ENCODE data around the gene RHBDD1.

RHBDD1 gene

DNA sequence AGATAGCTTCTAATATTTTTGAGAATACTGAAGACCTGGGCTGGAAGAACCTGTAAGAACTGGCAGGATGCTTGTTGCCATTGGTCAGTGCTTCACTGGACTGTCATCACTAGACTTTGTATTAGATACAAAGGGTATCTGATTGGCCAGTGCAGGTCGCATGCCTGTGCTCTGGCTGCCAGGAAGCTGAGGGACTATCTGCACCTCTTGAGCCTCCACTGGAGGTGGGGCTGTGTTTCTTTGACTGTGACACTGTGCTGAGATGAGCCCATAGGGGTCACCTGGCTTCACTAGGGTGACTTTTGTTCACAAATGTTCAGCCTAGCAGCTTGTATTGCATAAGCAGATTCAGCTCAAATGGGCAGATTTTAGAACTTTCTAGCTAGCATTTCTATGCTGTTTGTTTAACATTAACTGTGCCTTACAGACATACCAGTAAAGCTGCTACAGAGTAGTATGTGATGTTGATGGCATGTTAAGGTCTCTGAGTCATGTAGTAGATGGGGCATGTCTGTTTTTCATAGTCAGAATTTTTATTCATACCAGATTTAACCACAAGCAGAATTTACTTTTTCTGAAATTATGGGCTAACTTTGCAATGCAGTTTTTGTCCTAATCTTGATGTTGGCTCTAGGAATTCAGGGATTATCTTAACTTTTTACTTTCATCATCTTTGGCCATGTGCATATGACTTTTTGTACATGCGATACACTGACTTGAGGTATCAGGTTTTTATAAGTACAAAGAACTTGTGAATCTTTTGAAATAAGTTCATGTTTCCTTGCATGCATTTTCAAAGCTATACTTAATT is 56.1 kb downstream of the RHBDD1 start:
- TF ChIP-seq, protein P1, sequence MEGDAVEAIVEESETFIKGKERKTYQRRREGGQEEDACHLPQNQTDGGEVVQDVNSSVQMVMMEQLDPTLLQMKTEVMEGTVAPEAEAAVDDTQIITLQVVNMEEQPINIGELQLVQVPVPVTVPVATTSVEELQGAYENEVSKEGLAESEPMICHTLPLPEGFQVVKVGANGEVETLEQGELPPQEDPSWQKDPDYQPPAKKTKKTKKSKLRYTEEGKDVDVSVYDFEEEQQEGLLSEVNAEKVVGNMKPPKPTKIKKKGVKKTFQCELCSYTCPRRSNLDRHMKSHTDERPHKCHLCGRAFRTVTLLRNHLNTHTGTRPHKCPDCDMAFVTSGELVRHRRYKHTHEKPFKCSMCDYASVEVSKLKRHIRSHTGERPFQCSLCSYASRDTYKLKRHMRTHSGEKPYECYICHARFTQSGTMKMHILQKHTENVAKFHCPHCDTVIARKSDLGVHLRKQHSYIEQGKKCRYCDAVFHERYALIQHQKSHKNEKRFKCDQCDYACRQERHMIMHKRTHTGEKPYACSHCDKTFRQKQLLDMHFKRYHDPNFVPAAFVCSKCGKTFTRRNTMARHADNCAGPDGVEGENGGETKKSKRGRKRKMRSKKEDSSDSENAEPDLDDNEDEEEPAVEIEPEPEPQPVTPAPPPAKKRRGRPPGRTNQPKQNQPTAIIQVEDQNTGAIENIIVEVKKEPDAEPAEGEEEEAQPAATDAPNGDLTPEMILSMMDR (IDR thresholded peaks at IDR 0.05; ENCODE audit: unreplicated experiment in 3 of 3), result no peak
- H3K27ac Mint-ChIP-seq, result no peak overlapping the region
- H3K9me3 Mint-ChIP-seq, result no peaks in the 10 kb centered on the region

GRCh38 chr2:226892729-226893128 is 56.9 kb downstream of the RHBDD1 start:
- peaks cover 11% of the 10 kb centered on the region for H3K36me3 Mint-ChIP-seq (ENCODE audit: low read depth)
- no peaks in the 10 kb centered on the region for H3K9me3 Mint-ChIP-seq
- H3K27me3 Mint-ChIP-seq (ENCODE audit: low read depth), result no peaks in the 10 kb centered on the region
- no peak overlapping the region for H3K4me3 Mint-ChIP-seq
- H3K27ac Mint-ChIP-seq, result no peak overlapping the region
- TF ChIP-seq, protein P1 (IDR thresholded peaks at IDR 0.05; ENCODE audit: unreplicated experiment in 3 of 3), result no peak
- H3K4me1 Mint-ChIP-seq, result no peaks in the 10 kb centered on the region

More for the DNA sequence above, 56.1 kb downstream of the RHBDD1 start:
- Mint-ChIP-seq H3K4me1 (no peaks in the 10 kb centered on the region), H3K27me3 (ENCODE audit: low read depth) (no peaks in the 10 kb centered on the region), H3K4me3 (no peak overlapping the region), H3K36me3 (ENCODE audit: low read depth) (peaks cover 6% of the 10 kb centered on the region)

GRCh38 chr2:226893216-226893615 is 57.4 kb downstream of the RHBDD1 start:
- Mint-ChIP-seq H3K4me1 (no peaks in the 10 kb centered on the region), H3K27ac (no peak overlapping the region), H3K36me3 (ENCODE audit: low read depth) (peaks cover 11% of the 10 kb centered on the region), H3K9me3 (no peaks in the 10 kb centered on the region), H3K4me3 (no peak overlapping the region), H3K27me3 (ENCODE audit: low read depth) (no peaks in the 10 kb centered on the region)
- TF ChIP-seq, protein P1 (IDR thresholded peaks at IDR 0.05; ENCODE audit: unreplicated experiment in 3 of 3), result no peak

DNA sequence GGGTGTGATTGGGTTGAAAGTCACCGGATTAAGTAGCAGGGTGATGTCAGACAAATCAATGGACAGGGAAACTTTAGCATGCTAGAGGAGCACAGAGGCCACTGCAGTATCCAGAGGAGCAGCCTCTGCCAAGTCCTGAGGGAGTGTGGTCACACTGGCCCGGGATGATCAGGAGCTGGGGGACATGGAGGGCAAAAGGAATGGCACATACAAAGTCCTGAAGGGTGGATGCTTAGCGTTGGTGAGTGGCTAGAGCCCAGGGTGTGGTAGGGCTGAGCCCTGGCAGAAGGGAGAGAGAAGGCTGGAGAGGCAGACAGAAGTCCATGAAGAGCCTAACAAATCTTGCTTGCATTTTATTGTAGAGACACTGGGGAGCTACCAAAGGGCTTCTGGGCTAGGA is 58.9 kb downstream of the RHBDD1 start:
- no peak overlapping the region for H3K27ac Mint-ChIP-seq
- H3K27me3 Mint-ChIP-seq (ENCODE audit: low read depth), result no peaks in the 10 kb centered on the region
- peaks cover 11% of the 10 kb centered on the region for H3K36me3 Mint-ChIP-seq (ENCODE audit: low read depth)
- H3K4me3 Mint-ChIP-seq, result no peak overlapping the region
- TF ChIP-seq, protein P1 (IDR thresholded peaks at IDR 0.05; ENCODE audit: unreplicated experiment in 3 of 3), result no peak
- no peaks in the 10 kb centered on the region for H3K9me3 Mint-ChIP-seq
- H3K4me1 Mint-ChIP-seq, result no peaks in the 10 kb centered on the region

DNA sequence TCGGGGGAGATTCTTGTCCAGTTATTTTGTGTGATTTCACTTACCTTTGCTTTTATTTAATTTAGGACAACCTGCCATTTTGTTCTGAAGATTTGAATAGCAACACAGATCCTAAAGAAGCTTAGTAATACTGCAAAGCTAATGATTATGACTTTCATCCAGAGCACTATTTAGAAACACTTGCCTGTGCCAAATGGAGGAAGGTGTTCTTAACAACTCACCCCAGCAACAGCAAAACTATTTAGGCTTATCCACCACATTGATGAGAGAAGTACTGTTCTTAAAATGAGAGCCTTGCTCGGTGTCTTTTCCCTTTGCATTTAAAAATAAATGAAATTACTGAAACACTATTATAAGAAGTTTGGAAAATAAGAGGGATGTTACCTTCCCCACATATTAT is 59.7 kb downstream of the RHBDD1 start:
- H3K4me3 Mint-ChIP-seq, result no peak overlapping the region
- TF ChIP-seq, protein P1 (IDR thresholded peaks at IDR 0.05; ENCODE audit: unreplicated experiment in 3 of 3), result no peak
- no peaks in the 10 kb centered on the region for H3K27me3 Mint-ChIP-seq (ENCODE audit: low read depth)
- no peak overlapping the region for H3K27ac Mint-ChIP-seq
- peaks cover 11% of the 10 kb centered on the region for H3K36me3 Mint-ChIP-seq (ENCODE audit: low read depth)
- no peaks in the 10 kb centered on the region for H3K9me3 Mint-ChIP-seq
- H3K4me1 Mint-ChIP-seq, result no peaks in the 10 kb centered on the region

DNA sequence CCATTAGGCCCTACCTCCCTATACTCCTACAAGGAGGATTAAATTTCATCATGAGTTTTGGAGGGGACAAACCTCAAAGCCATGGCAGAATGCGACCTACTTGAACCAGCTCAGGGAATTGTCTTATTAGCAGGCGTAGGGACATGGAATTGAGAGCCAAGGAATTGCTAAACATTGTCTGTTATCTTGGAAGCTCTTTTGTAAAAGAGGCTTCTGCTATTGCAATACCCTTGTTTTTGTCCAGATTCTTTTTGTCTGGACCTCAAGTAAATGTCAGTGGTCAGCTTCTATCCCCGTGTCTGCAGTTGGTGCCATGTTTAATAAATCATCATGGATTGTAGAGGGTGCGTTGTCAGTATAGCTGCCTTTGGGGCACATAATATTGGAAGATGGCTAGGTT is 62.3 kb downstream of the RHBDD1 start:
- no peak overlapping the region for H3K27ac Mint-ChIP-seq
- TF ChIP-seq, protein P1 (IDR thresholded peaks at IDR 0.05; ENCODE audit: unreplicated experiment in 3 of 3), result no peak
- H3K36me3 Mint-ChIP-seq (ENCODE audit: low read depth), result peaks cover 11% of the 10 kb centered on the region
- H3K4me3 Mint-ChIP-seq, result no peak overlapping the region
- no peaks in the 10 kb centered on the region for H3K4me1 Mint-ChIP-seq
- no peaks in the 10 kb centered on the region for H3K27me3 Mint-ChIP-seq (ENCODE audit: low read depth)
- H3K9me3 Mint-ChIP-seq, result no peaks in the 10 kb centered on the region

Measured in nephron (organoid).